GM20000 (cell line): Measurements from ENCODE around the gene FANCF.

ENCODE experiments used
- DNase-seq: peaks from one replicate; pipeline ENCODE4 v3.0.0; 2012; ENCODE audit warnings: low spot score
- CTCF ChIP-seq: IDR thresholded peaks from 2 replicates; pipeline ENCODE4 v1.5.1; 2012; ENCODE audit warnings: mild to moderate bottlenecking, control low read depth; ENCODE audit errors: extremely low read depth, missing control alignments

Gene FANCF

GRCh38 chr11:22635689-22636088, 10.1 kb upstream of the FANCF start:
- no peak for TF ChIP-seq CTCF
- DNase-seq: no peak

DNA sequence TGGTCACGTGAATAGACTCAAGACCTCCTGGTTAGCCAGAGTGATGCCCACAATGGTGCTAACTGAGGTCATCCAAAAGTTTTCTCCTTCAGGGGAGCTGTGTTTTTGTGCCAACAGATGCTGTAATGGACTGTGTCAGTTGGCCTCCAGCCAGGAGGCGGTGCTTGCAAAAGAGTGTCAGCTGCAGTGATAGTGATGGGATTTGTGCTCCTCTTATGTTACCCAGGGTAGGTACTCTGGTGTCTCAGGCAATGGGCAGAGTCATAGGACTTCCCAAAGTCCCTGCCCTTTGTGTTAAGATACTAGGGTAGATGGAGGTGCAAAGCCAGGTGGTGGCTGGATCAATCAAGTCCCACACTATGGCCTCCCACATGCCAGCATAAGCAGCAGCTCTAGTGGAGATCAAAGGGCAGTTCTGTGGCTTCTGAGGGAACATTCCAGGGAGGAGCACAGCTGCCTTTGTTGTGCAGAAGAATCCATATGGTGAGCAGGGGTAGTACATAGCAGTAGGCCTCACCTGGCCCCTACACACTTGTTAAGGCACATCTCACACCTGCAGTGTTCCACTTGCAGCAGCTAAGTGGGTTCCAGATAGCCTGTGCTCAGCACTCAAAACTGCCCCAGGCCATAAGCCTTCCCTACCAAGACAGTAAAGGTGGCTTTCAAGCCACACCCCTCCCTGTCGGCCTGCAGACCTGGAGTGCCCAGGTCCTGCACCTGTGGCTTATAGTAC, 9.4 kb upstream of the FANCF start:
- no peak for DNase-seq
- no peak for TF ChIP-seq CTCF

DNA sequence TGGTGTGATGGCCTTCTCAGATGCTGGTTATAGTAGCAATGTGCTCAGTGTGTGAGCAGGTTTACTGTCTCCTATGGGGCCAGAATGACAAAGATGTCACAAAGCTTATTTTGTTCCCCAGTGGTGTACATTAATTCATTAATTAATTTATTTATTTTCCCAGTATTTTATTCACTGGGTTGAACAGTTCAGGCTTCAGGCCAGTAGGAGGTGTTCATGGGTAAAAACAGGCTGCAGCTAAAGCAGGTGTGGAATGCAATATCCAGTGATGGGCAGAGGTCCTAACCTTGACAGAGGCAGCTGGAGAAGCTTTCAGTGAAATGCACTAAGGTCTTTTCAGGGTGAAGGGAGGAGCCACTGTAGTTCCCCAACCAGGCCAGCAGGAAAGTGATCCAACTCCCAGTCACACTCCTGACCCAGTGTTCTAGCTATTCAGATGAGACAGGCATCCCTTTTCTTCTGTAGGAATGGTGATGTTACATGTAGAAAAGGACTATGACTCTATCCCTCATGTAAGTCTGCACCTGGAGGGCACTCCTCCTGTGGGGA, 7.8 kb upstream of the FANCF start:
- DNase-seq: no peak
- TF ChIP-seq CTCF: no peak

DNA sequence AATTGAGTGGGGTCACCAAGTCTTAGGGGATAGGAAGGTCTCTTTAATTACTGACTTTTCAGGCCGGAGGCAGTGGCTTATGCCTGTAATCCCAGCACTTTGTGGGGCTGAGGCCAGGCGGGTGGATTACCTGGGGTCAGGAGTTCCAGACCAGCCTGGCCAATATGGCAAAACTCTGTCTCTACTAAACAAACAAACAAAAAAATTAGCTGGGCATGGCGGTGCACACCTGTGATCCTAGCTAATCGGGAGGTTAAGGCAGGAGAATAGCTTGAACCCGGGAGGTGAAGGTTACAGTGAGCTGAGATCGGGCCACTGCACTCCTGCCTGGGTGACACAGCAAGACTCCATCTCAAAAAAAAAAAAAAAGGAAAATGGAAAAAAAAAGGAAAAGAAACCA, 1.8 kb upstream of the FANCF start:
- no peak for DNase-seq
- no peak for TF ChIP-seq CTCF

GRCh38 chr11:22626573-22627239, 1.1 kb upstream of the FANCF start:
- no peak for DNase-seq
- TF ChIP-seq CTCF: no peak

DNA sequence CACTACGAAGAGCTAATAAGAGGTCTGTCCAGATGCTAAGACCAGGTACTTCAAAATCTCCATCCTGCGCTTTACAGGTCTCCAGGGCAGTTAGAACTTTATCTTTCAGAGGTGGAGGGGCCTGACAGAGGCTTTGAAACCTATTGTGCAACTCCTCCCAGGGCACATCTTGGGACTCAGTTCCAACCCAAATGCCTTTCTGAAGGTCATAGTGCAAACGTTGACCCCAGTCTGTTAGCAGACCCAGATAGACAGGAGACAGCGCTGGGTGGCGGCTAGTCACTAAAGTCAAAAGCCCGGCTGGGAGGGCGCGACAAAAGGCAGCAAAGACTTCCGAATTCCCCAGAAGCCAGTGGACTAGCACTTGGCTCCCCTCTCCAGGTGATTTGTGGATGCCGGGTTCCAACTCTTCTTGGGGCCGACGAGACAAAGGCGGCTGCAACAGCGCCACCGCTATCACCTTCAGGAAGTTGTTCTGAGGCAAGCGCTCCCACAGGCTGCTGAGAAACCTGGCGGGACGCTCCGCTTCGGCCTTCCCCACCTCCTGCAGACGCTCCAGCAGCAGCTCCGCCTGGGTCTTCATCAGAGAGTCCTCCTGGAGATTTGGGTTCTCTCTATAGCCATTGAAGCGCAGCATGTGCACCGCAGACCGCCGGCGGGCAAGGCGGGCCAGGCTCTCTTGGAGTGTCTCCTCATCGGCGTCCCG, 728 bp downstream of the FANCF start:
- peak; percentile 55 for TF ChIP-seq CTCF

DNA sequence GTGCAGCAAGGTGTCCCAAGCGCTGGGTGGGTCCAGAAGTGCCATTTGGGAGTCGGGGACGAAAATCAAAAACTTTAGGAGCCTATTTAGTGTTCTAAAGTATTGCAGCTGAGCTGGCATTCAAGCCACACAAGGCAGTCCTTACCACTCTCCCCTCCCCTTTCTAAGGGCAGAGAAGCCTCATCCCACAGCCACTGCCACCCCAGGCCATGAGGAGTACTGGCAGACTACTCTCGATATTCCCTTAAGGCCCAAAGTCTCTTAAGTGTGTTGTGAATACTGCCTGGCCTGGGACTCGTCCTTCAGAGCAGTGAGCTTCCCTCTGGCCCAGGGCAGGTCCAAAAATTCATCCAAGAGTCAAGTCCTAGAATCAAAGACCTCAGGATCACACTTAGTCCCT, 7.8 kb downstream of the FANCF start:
- no peak for DNase-seq
- TF ChIP-seq CTCF: no peak

More for the DNA sequence above, 728 bp downstream of the FANCF start:
- peak; percentile 45 for DNase-seq
